ENCODE measurements around the gene RPS25.
"Not testable (repeated sequence)": the region's sequence is repeated elsewhere in the genome, so short reads cannot be mapped to it uniquely, and the experiment has no call there.

Gene RPS25

GRCh38 chr11:119025099-119025473, 6.9 kb upstream of the RPS25 start:
- no peak for TF ChIP-seq CTCF (conservative IDR thresholded peaks at IDR 0.05; ENCODE audit: low read depth, low read length)
- no peak overlapping the region for H3K4me3 ChIP-seq (ENCODE audit: low read depth, low read length)

GRCh38 chr11:119024430-119025098, 6.4 kb upstream of the RPS25 start:
- no peak overlapping the region for H3K4me3 ChIP-seq (ENCODE audit: low read depth, low read length)
- no peak for DNase-seq (ENCODE audit: low read depth)
- TF ChIP-seq CTCF (conservative IDR thresholded peaks at IDR 0.05; ENCODE audit: low read depth, low read length) = no peak

More at GRCh38 chr11:119025099-119025473, 6.9 kb upstream of the RPS25 start:
- no peak for DNase-seq (ENCODE audit: low read depth)

DNA sequence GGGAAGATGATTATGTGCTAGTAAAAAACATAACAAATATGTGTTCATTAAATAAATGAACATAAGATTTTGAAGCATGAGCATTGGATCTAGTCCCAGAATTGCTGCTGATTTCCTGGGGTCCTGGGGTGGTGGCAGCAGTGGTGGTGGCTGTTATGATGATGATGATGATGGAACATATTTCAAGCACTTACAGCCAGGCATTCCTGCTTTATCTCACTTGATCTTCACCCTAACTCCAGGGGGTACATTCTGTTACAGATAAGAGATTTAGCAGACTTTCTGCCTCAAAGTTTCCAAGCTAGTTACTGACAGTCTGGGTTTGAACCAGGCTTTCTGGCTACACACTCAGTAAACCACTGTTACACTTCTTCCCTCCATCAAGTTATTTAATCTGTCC, 5.6 kb upstream of the RPS25 start:
- H3K4me3 ChIP-seq (ENCODE audit: low read depth, low read length) = no peak overlapping the region
- TF ChIP-seq CTCF (conservative IDR thresholded peaks at IDR 0.05; ENCODE audit: low read depth, low read length) = no peak
- DNase-seq (ENCODE audit: low read depth) = peak; percentile 86

DNA sequence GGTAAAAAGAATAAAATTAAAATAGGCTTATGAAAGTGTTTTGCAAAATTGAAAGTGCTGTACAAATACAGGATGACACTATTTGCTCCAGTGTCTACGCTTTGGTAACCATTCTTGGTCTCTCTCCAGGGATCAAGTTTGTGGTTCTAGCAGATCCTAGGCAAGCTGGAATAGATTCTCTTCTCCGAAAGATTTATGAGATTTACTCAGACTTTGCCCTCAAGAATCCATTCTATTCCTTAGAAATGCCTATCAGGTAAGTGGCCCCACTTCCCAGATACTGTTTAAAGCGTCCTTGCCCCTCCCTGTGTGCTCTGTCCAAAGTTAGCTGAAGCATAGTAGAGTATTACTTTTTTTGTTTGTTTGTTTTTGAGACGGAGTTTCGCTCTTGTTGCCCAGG, 3.5 kb upstream of the RPS25 start:
- no peak for TF ChIP-seq CTCF (conservative IDR thresholded peaks at IDR 0.05; ENCODE audit: low read depth, low read length)
- no peak for DNase-seq (ENCODE audit: low read depth)
- H3K4me3 ChIP-seq (ENCODE audit: low read depth, low read length) = no peak overlapping the region

DNA sequence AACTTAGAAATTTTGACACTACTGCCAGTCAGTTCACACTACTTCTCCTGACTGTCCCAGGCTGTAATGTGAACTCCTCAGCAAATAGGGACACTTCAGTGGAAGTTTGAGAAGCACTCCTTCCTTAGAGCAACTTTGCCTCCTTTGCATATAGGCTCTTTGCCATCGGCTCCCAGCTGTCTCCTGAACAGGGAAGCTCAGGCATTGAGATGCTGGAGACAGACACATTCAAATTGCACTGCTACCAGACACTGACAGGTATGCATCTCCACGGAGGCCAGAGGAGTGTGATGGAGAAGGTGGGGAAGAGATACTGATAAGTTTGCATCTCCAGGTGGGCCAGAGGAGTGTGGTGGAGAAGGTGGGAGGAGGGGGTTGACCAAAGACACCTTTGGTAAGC, 1.9 kb upstream of the RPS25 start:
- no peak for TF ChIP-seq CTCF (conservative IDR thresholded peaks at IDR 0.05; ENCODE audit: low read depth, low read length)
- H3K4me3 ChIP-seq (ENCODE audit: low read depth, low read length) = peak overlapping the region; percentile 68
- no peak for DNase-seq (ENCODE audit: low read depth)

- peak overlapping the region; percentile 68 for H3K4me3 ChIP-seq (ENCODE audit: low read depth, low read length)
- DNase-seq (ENCODE audit: low read depth) = not testable (repeated sequence)
Measured at GRCh38 chr11:119017377-119017776, 766 bp downstream of the RPS25 start.

DNA sequence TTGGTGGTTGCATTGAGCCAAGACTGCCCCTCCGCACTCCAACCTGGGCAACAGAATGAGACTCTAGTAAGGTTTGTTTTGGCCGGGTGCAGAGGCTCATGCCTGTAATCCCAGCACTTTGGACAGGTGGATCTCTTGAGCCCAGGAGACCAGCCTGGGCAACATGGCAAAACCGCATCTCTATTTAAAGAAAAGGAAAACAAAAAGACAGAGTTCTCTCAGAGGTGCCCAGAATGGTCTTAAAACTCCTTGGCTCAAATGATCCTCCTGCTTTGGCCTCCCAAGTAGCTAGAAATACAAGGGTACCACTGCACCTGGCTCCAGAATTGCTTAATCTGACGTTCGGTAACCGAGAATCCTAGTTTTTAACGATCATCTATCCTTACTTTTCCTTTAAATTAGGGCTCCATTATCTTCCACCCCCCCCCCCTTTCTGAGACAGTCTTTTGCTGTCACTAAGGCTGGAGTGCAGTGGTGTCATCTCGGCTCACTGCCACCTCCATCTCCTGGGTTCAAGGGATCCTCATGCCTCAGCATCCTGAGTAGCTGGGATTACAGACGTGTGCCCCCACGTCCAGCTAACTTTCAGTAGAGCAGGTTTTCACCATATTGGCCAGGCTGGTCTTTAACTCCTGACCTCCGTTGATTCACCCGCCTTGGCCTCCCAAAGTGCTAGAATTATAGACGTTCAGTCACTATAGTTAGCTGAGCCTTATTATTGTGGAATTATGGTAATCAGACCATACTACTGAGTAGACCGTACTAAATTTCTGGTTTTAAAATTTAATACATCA, 1.7 kb downstream of the RPS25 start:
- TF ChIP-seq CTCF (conservative IDR thresholded peaks at IDR 0.05; ENCODE audit: low read depth, low read length) = no peak
- no peak for DNase-seq (ENCODE audit: low read depth)
- H3K4me3 ChIP-seq (ENCODE audit: low read depth, low read length) = peak overlapping the region; percentile 20
